SW480 (cell line): ENCODE results near the gene C19orf85.

Experiments
- DNase-seq: peaks from one replicate; pipeline ENCODE4 v3.0.0-alpha.2; 2016; ENCODE audit warnings: low spot score

The C19orf85 gene

GRCh38 chr19:55489711-55490477, 25.3 kb upstream of the C19orf85 start:
- no peak for DNase-seq

- no peak for DNase-seq
Observed at GRCh38 chr19:55488986-55489710, 24.6 kb upstream of the C19orf85 start.

- DNase-seq, result no peak
Observed at GRCh38 chr19:55487924-55488687, 23.6 kb upstream of the C19orf85 start, which contains the start of gene SSC5D. Gene SSC5D, plus strand, starts transcription at chr19:55488436. Its CDS starts 154 bp downstream, at chr19:55488590.

GRCh38 chr19:55486971-55487923, 22.7 kb upstream of the C19orf85 start:
- peak; percentile 90 for DNase-seq

- DNase-seq, result no peak
Observed at GRCh38 chr19:55486043-55486970, 21.8 kb upstream of the C19orf85 start.

- no peak for DNase-seq
Observed at GRCh38 chr19:55485439-55486011, 21.0 kb upstream of the C19orf85 start.

- DNase-seq, result peak; percentile 48
Observed at GRCh38 chr19:55484593-55485438, 20.3 kb upstream of the C19orf85 start, which contains the start of gene NAT14. Gene NAT14, plus strand, starts transcription at chr19:55485188. Its CDS starts 521 bp downstream, at chr19:55485709.

GRCh38 chr19:55483706-55484592, 19.4 kb upstream of the C19orf85 start:
- no peak for DNase-seq

- DNase-seq, result no peak
Observed at GRCh38 chr19:55482967-55483705, 18.6 kb upstream of the C19orf85 start.

GRCh38 chr19:55482156-55482961, 17.8 kb upstream of the C19orf85 start:
- no peak for DNase-seq

GRCh38 chr19:55481794-55482155, 17.2 kb upstream of the C19orf85 start:
- no peak for DNase-seq

GRCh38 chr19:55481148-55481793, 16.7 kb upstream of the C19orf85 start:
- DNase-seq, result no peak

GRCh38 chr19:55479451-55480230, 15.1 kb upstream of the C19orf85 start:
- DNase-seq, result no peak

- no peak for DNase-seq
Observed at GRCh38 chr19:55479045-55479444, 14.5 kb upstream of the C19orf85 start.

GRCh38 chr19:55478364-55478763, 13.8 kb upstream of the C19orf85 start:
- DNase-seq, result no peak
